Neural progenitor cell (in vitro differentiated cells): ENCODE data around the gene PNPLA7. TPM values are rescaled to one million over a fixed set of nuclear protein-coding genes. Genes with fewer than 3 reads are reported as not detected.

Experiments
- DNase-seq: peaks from one replicate; pipeline ENCODE4 v3.0.0-alpha.2; 2016; ENCODE audit warnings: low spot score
- H2AFZ ChIP-seq: fragments of 200-600 bp; sonication (generic); replicated peaks from 2 replicates; pipeline ENCODE4 v1.6.1; 2016; ENCODE audit warnings: antibody characterized with exemption
- H3F3A ChIP-seq: fragments of 200-600 bp; sonication (generic); 2 replicates; pipeline ENCODE4 v1.6.1; 2016; ENCODE audit warnings: antibody characterized with exemption, low read depth
- H3K27ac ChIP-seq: fragments of 200-600 bp; sonication (generic); 2 replicates; pipeline ENCODE4 v1.5.1; 2016; ENCODE audit warnings: mild to moderate bottlenecking
- H3K27me3 ChIP-seq: fragments of 200-600 bp; sonication (generic); 2 replicates; pipeline ENCODE4 v1.6.1; 2016; ENCODE audit warnings: mild to moderate bottlenecking, moderate library complexity
- H3K36me3 ChIP-seq: fragments of 200-600 bp; sonication (generic); 2 replicates; pipeline ENCODE4 v1.5.1; 2016
- H3K4me1 ChIP-seq: fragments of 200-600 bp; sonication (generic); 2 replicates; pipeline ENCODE4 v1.6.1; 2016; ENCODE audit warnings: mixed run types
- H3K4me2 ChIP-seq: fragments of 200-600 bp; sonication (generic); 2 replicates; pipeline ENCODE4 v1.6.1; 2016
- H3K4me3 ChIP-seq: fragments of 200-600 bp; sonication (generic); 2 replicates; pipeline ENCODE4 v1.5.1; 2016
- H3K79me2 ChIP-seq: fragments of 200-600 bp; sonication (generic); 2 replicates; pipeline ENCODE4 v1.6.1; 2016; ENCODE audit warnings: low read depth
- H3K9ac ChIP-seq: fragments of 200-600 bp; sonication (generic); 2 replicates; pipeline ENCODE4 v1.6.1; 2016
- H3K9me3 ChIP-seq: fragments of 200-600 bp; sonication (generic); 2 replicates; pipeline ENCODE4 v1.5.1; 2016; ENCODE audit warnings: low read depth
- H4K20me1 ChIP-seq: fragments of 200-600 bp; sonication (generic); 2 replicates; pipeline ENCODE4 v1.6.1; 2016; ENCODE audit warnings: low read depth
- H3K27ac Mint-ChIP-seq: 3 replicates; pipeline ENCODE4 v1.8.0; 2021; ENCODE audit warnings: mixed read lengths
- H3K27me3 Mint-ChIP-seq: 2 replicates; pipeline ENCODE4 v1.8.0; 2022; ENCODE audit warnings: low read depth, mild to moderate bottlenecking, inconsistent platforms, moderate library complexity, mixed read lengths; ENCODE audit not compliant: insufficient read depth
- H3K36me3 Mint-ChIP-seq: 3 replicates; pipeline ENCODE4 v1.8.0; 2021; ENCODE audit warnings: mixed read lengths
- H3K4me1 Mint-ChIP-seq: 3 replicates; pipeline ENCODE4 v1.8.0; 2021; ENCODE audit warnings: mixed read lengths
- H3K4me3 Mint-ChIP-seq: 3 replicates; pipeline ENCODE4 v1.8.0; 2021; ENCODE audit warnings: mild to moderate bottlenecking, moderate library complexity, mixed read lengths
- H3K9me3 Mint-ChIP-seq: 3 replicates; pipeline ENCODE4 v1.8.0; 2020; ENCODE audit warnings: mixed read lengths
- EZH2 ChIP-seq: fragments of 200-600 bp; sonication (generic); IDR thresholded peaks from 2 replicates; pipeline ENCODE4 v1.6.1; 2017; ENCODE audit warnings: antibody characterized with exemption, mild to moderate bottlenecking, moderate library complexity
- EZH2phosphoT487 ChIP-seq: fragments of 200-600 bp; sonication (generic); IDR thresholded peaks from 2 replicates; pipeline ENCODE4 v1.6.1; 2017; ENCODE audit warnings: antibody characterized with exemption
- total RNA-seq: library from RNA; depleted of rRNA; stranded (reverse); fragments of >200 nt; gene quantifications from 2 replicates; pipeline ENCODE4 v1.2.3, GENCODE V29; 2015; ENCODE audit warnings: low replicate concordance
- TF ChIP-seq, protein P1 (sequence below): fragments of 200-600 bp; sonication (generic); IDR thresholded peaks from 2 replicates; pipeline ENCODE4 v1.5.1; 2017; ENCODE audit warnings: antibody characterized with exemption, mild to moderate bottlenecking

PNPLA7 gene
- total RNA-seq, 1 donor from 2014 or later: 0.13 TPM

DNA sequence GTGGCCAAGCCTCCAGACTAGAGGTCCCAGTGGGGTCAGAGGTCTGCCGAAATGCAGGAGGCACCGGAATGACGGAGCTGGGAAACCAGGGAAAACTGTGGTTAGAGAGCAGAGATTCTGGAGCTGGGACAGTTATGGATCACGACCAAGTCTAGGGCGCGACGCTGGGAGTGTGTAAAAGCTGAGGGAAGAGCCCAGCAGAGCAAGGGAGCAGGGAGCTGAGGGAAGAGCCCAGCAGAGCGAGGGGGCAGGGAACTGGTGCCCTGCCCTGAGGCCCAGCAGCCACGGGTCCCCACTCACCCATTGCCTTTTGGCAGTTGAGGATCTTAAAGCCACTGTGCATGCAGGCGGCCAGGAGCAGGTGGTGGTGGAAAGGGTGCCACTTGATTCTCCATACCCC is 13.9 kb upstream of the PNPLA7 start:
- Histone ChIP-seq H3K4me2 (no peak overlapping the region), H3K4me3 (no peak overlapping the region), H3K4me1 (no peaks in the 10 kb centered on the region), H3F3A (no peaks in the 10 kb centered on the region), H3K36me3 (no peaks in the 10 kb centered on the region), H3K9ac (no peak overlapping the region), H3K27me3 (no peaks in the 10 kb centered on the region), H3K27ac (no peak overlapping the region), H2AFZ (no peak overlapping the region), H4K20me1 (no peaks in the 10 kb centered on the region), H3K9me3 (no peaks in the 10 kb centered on the region), H3K79me2 (no peaks in the 10 kb centered on the region)
- no peak overlapping the region for H3K27ac Mint-ChIP-seq
- no peaks in the 10 kb centered on the region for H3K27me3 Mint-ChIP-seq
- no peak overlapping the region for H3K4me3 Mint-ChIP-seq
- H3K36me3 Mint-ChIP-seq: peaks cover 37% of the 10 kb centered on the region
- DNase-seq: no peak
- H3K9me3 Mint-ChIP-seq: no peaks in the 10 kb centered on the region
- TF ChIP-seq EZH2: no peak
- TF ChIP-seq EZH2phosphoT487: no peak
- TF ChIP-seq, protein P1, sequence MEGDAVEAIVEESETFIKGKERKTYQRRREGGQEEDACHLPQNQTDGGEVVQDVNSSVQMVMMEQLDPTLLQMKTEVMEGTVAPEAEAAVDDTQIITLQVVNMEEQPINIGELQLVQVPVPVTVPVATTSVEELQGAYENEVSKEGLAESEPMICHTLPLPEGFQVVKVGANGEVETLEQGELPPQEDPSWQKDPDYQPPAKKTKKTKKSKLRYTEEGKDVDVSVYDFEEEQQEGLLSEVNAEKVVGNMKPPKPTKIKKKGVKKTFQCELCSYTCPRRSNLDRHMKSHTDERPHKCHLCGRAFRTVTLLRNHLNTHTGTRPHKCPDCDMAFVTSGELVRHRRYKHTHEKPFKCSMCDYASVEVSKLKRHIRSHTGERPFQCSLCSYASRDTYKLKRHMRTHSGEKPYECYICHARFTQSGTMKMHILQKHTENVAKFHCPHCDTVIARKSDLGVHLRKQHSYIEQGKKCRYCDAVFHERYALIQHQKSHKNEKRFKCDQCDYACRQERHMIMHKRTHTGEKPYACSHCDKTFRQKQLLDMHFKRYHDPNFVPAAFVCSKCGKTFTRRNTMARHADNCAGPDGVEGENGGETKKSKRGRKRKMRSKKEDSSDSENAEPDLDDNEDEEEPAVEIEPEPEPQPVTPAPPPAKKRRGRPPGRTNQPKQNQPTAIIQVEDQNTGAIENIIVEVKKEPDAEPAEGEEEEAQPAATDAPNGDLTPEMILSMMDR: no peak
- no peaks in the 10 kb centered on the region for H3K4me1 Mint-ChIP-seq

DNA sequence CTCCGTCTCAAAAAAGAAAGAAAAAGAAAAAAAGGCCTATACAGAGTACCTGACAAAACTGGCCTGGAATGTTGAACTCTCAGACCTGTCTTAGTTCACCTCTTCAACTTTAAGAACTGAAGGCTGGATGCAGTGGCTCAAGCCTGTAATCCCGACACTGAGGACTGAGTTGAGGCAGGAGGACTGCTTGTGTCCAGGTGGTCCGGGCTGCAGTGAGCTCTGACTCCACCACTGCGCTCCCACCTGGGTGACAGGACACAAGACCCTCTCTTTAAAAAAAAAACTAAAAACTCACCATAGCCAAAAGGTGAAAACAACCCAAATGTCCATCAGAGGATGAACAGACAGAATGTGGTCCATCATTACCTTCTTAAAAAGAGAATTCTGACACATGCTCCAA is 7.9 kb upstream of the PNPLA7 start:
- H3F3A ChIP-seq: peaks cover 7% of the 10 kb centered on the region
- H3K27me3 ChIP-seq: no peaks in the 10 kb centered on the region
- no peak overlapping the region for H3K4me3 ChIP-seq
- no peak overlapping the region for H3K4me2 ChIP-seq
- TF ChIP-seq, protein P1: no peak
- TF ChIP-seq EZH2phosphoT487: no peak
- TF ChIP-seq EZH2: no peak
- no peaks in the 10 kb centered on the region for H4K20me1 ChIP-seq
- no peak overlapping the region for H3K9ac ChIP-seq
- no peaks in the 10 kb centered on the region for H3K9me3 ChIP-seq
- H3K27ac ChIP-seq: no peak overlapping the region
- H3K27ac Mint-ChIP-seq: no peak overlapping the region
- peaks cover 4% of the 10 kb centered on the region for H3K4me1 Mint-ChIP-seq
- peaks cover 36% of the 10 kb centered on the region for H3K36me3 Mint-ChIP-seq
- no peaks in the 10 kb centered on the region for H3K36me3 ChIP-seq
- H2AFZ ChIP-seq: no peak overlapping the region
- no peaks in the 10 kb centered on the region for H3K79me2 ChIP-seq
- H3K27me3 Mint-ChIP-seq: no peaks in the 10 kb centered on the region
- no peak overlapping the region for H3K4me3 Mint-ChIP-seq
- H3K9me3 Mint-ChIP-seq: no peaks in the 10 kb centered on the region
- DNase-seq: no peak
- H3K4me1 ChIP-seq: no peaks in the 10 kb centered on the region

DNA sequence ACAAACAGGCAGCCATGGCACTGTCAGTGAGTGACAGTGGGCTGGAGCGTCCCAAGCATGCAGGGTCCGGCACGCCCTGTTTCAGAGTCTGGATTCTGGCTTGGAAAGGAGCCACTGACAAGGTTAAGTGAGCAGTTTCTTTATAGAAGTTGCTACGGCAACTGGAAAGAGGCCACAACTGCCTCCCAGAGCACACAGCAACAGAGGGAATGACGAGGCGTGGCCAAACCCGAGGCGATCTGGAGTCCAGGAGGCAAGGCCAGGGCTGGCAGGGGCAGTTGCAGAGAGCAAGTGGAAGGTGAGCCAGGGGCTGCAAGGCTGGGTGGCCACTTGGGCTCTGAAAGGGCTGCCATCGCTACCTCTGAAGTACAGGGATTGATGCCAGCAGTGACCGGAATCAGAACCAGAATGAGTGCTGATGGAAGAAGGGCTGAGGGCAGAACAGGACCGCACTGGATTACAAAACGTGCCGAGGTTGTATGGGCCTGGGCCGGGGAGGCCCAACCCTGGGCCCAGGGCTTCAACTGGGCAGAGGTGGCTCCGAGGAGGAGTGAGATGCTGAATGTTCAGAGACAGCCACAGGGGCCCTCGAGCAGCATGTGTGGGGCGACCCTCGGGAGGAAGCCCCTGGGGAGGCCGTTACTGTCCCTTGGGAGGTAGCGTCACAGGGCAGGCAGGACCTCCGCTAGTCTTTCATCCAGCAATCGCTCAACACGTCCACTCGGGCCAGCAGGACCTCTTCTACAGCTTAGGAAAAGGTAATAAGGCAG is 6.1 kb upstream of the PNPLA7 start:
- Histone ChIP-seq H3K36me3 (no peaks in the 10 kb centered on the region), H3F3A (peaks cover 22% of the 10 kb centered on the region), H3K4me1 (no peaks in the 10 kb centered on the region), H3K9ac (no peak overlapping the region), H3K79me2 (no peaks in the 10 kb centered on the region), H4K20me1 (peaks cover 11% of the 10 kb centered on the region), H3K27ac (no peak overlapping the region), H3K4me3 (no peak overlapping the region), H2AFZ (no peak overlapping the region), H3K27me3 (no peaks in the 10 kb centered on the region), H3K9me3 (no peaks in the 10 kb centered on the region), H3K4me2 (no peak overlapping the region)
- H3K4me1 Mint-ChIP-seq: peaks cover 7% of the 10 kb centered on the region
- peak overlapping the region; percentile 35 for H3K4me3 Mint-ChIP-seq
- H3K27me3 Mint-ChIP-seq: peaks cover 6% of the 10 kb centered on the region
- no peak for DNase-seq
- H3K36me3 Mint-ChIP-seq: peaks cover 28% of the 10 kb centered on the region
- no peaks in the 10 kb centered on the region for H3K9me3 Mint-ChIP-seq
- no peak overlapping the region for H3K27ac Mint-ChIP-seq
- TF ChIP-seq EZH2phosphoT487 (no peak), EZH2 (no peak)
- TF ChIP-seq, protein P1: no peak
